Loucy (cell line): ENCODE measurements around the gene DPT.

ENCODE experiments used
- H2AFZ ChIP-seq: fragments of 200-600 bp; sonication (generic); 2 replicates; pipeline ENCODE4 v1.6.0; 2016; ENCODE audit warnings: antibody characterized with exemption, mild to moderate bottlenecking, low read length, moderate library complexity
- H3F3A ChIP-seq: fragments of 200-600 bp; 2 replicates; pipeline ENCODE4 v1.6.0; 2016; ENCODE audit warnings: antibody characterized with exemption, low read depth, mild to moderate bottlenecking
- H3K27me3 ChIP-seq: fragments of 200-600 bp; sonication (generic); 2 replicates; pipeline ENCODE4 v1.6.1; 2014; ENCODE audit warnings: low read length, mild to moderate bottlenecking; ENCODE audit not compliant: insufficient read depth, poor library complexity, severe bottlenecking
- H3K36me3 ChIP-seq: fragments of 200-600 bp; sonication (generic); 2 replicates; pipeline ENCODE4 v1.6.1; 2016; ENCODE audit warnings: low read length; ENCODE audit not compliant: insufficient read depth
- H3K4me1 ChIP-seq: fragments of 200-600 bp; sonication (generic); 2 replicates; pipeline ENCODE4 v1.5.1; 2014; ENCODE audit warnings: low read length, mild to moderate bottlenecking; ENCODE audit not compliant: insufficient read depth, poor library complexity, severe bottlenecking
- H3K4me2 ChIP-seq: fragments of 200-600 bp; sonication (generic); 2 replicates; pipeline ENCODE4 v1.6.0; 2014; ENCODE audit warnings: antibody characterized with exemption, low read length, low read depth, mild to moderate bottlenecking; ENCODE audit not compliant: poor library complexity, severe bottlenecking
- H3K4me3 ChIP-seq: fragments of 200-600 bp; sonication (generic); 2 replicates; pipeline ENCODE4 v1.5.1; 2014; ENCODE audit warnings: low read length, mild to moderate bottlenecking, mixed read lengths; ENCODE audit not compliant: poor library complexity, severe bottlenecking
- H3K79me2 ChIP-seq: fragments of 200-600 bp; sonication (generic); 2 replicates; pipeline ENCODE4 v1.6.1; 2014; ENCODE audit warnings: low read length; ENCODE audit not compliant: insufficient read depth
- H3K9ac ChIP-seq: fragments of 200-600 bp; sonication (generic); 2 replicates; pipeline ENCODE4 v1.6.0; 2014; ENCODE audit warnings: mild to moderate bottlenecking, low read depth, low read length, moderate library complexity; ENCODE audit not compliant: poor library complexity, severe bottlenecking
- H3K9me2 ChIP-seq: fragments of 200-600 bp; sonication (generic); replicated peaks from 2 replicates; pipeline ENCODE4 v1.6.1; 2016; ENCODE audit warnings: low read depth, low read length, mixed read lengths
- H3K9me3 ChIP-seq: fragments of 200-600 bp; sonication (generic); 2 replicates; pipeline ENCODE4 v1.6.1; 2014; ENCODE audit warnings: mild to moderate bottlenecking, antibody characterized with exemption, low read length, low read depth; ENCODE audit not compliant: insufficient read depth
- H4K20me1 ChIP-seq: fragments of 200-600 bp; sonication (generic); 2 replicates; pipeline ENCODE4 v1.6.0; 2014; ENCODE audit warnings: antibody characterized with exemption, low read length, mild to moderate bottlenecking; ENCODE audit not compliant: insufficient read depth, poor library complexity, severe bottlenecking
- CTCF ChIP-seq: fragments of 200-600 bp; sonication (generic); conservative IDR thresholded peaks from 2 replicates; pipeline ENCODE4 v1.5.1; 2014; ENCODE audit warnings: mild to moderate bottlenecking, antibody characterized with exemption, low read length
- EZH2phosphoT487 ChIP-seq: fragments of 200-600 bp; IDR thresholded peaks from 2 replicates; pipeline ENCODE4 v1.6.1; 2018; ENCODE audit warnings: antibody characterized with exemption, mild to moderate bottlenecking, moderate library complexity, borderline replicate concordance

DPT gene

GRCh38 chr1:168734946-168735345 is 5.9 kb upstream of the DPT start:
- Histone ChIP-seq H2AFZ (no peak overlapping the region), H3F3A (no peaks in the 10 kb centered on the region), H3K9me3 (no peaks in the 10 kb centered on the region), H3K4me1 (no peaks in the 10 kb centered on the region), H3K36me3 (no peaks in the 10 kb centered on the region), H3K9me2 (no peaks in the 10 kb centered on the region), H3K79me2 (no peaks in the 10 kb centered on the region), H3K27me3 (no peaks in the 10 kb centered on the region), H3K4me2 (no peak overlapping the region), H3K9ac (no peak overlapping the region), H3K4me3 (no peak overlapping the region), H4K20me1 (no peaks in the 10 kb centered on the region)
- TF ChIP-seq CTCF (peak; percentile 19; the same call in 1 of the 2 replicates), EZH2phosphoT487 (no peak)

- H3K4me2 ChIP-seq, result no peak overlapping the region
- no peaks in the 10 kb centered on the region for H3F3A ChIP-seq
- no peaks in the 10 kb centered on the region for H3K79me2 ChIP-seq
- H4K20me1 ChIP-seq, result no peaks in the 10 kb centered on the region
- no peaks in the 10 kb centered on the region for H3K27me3 ChIP-seq
- H3K4me3 ChIP-seq, result no peak overlapping the region
- H3K9me2 ChIP-seq, result no peaks in the 10 kb centered on the region
- no peaks in the 10 kb centered on the region for H3K9me3 ChIP-seq
- no peak overlapping the region for H2AFZ ChIP-seq
- no peaks in the 10 kb centered on the region for H3K36me3 ChIP-seq
- no peaks in the 10 kb centered on the region for H3K4me1 ChIP-seq
- H3K9ac ChIP-seq, result no peak overlapping the region
- TF ChIP-seq CTCF (no peak), EZH2phosphoT487 (no peak)
Measured at GRCh38 chr1:168734271-168734670, 5.3 kb upstream of the DPT start.

GRCh38 chr1:168733241-168733640 is 4.2 kb upstream of the DPT start:
- Histone ChIP-seq H3K4me2 (no peak overlapping the region), H3K9ac (no peak overlapping the region), H3K79me2 (no peaks in the 10 kb centered on the region), H3K9me2 (no peaks in the 10 kb centered on the region), H3K36me3 (no peaks in the 10 kb centered on the region), H4K20me1 (no peaks in the 10 kb centered on the region), H3K27me3 (no peaks in the 10 kb centered on the region), H2AFZ (no peak overlapping the region), H3K9me3 (no peaks in the 10 kb centered on the region), H3K4me1 (no peaks in the 10 kb centered on the region), H3K4me3 (no peak overlapping the region), H3F3A (no peaks in the 10 kb centered on the region)
- no peak for TF ChIP-seq EZH2phosphoT487
- TF ChIP-seq CTCF, result no peak
